ENCODE measurements around the gene CASKIN1. TPM values are rescaled to one million over a fixed set of nuclear protein-coding genes. Genes with fewer than 3 reads are reported as not detected.

The CASKIN1 gene
- total and polyA plus RNA-seq, 2 donors from 2014 or later, result 0.30 to 0.66 TPM

GRCh38 chr16:2172688-2173335, 23.6 kb downstream of the CASKIN1 start:
- intact Hi-C loops (cut with DNase I), result no loop called here
- H3K27ac ChIP-seq (ENCODE audit: low read depth in 2 of 2, low read length in 2 of 2), result no peak overlapping the region
- no peaks in the 10 kb centered on the region for H3K4me1 ChIP-seq (ENCODE audit: control insufficient read depth in 2 of 3, insufficient read depth in 2 of 3, low read depth in 1 of 3, low read length in 3 of 3)
- H3K9ac ChIP-seq (ENCODE audit: low read length in 3 of 3), result no peak overlapping the region
- DNase-seq (no peak), FAIRE-seq (no peak)
- H3K9me3 ChIP-seq (ENCODE audit: control insufficient read depth in 2 of 3, insufficient read depth in 1 of 3, low read length in 3 of 3), result no peaks in the 10 kb centered on the region
- H3K27me3 ChIP-seq (ENCODE audit: control insufficient read depth, insufficient read depth, low read length), result no peaks in the 10 kb centered on the region
- peaks cover 0 to 15% (median 14%) of the 10 kb centered on the region in 3 donors for H3K36me3 ChIP-seq (ENCODE audit: control insufficient read depth in 2 of 3, insufficient read depth in 3 of 3, low read length in 3 of 3)
- H3K4me3 ChIP-seq (ENCODE audit: low read length in 3 of 3), result no peak overlapping the region
- no peak for TF ChIP-seq CTCF (IDR thresholded peaks at IDR 0.05; ENCODE audit: borderline replicate concordance, extremely low read depth, insufficient read depth)

DNA sequence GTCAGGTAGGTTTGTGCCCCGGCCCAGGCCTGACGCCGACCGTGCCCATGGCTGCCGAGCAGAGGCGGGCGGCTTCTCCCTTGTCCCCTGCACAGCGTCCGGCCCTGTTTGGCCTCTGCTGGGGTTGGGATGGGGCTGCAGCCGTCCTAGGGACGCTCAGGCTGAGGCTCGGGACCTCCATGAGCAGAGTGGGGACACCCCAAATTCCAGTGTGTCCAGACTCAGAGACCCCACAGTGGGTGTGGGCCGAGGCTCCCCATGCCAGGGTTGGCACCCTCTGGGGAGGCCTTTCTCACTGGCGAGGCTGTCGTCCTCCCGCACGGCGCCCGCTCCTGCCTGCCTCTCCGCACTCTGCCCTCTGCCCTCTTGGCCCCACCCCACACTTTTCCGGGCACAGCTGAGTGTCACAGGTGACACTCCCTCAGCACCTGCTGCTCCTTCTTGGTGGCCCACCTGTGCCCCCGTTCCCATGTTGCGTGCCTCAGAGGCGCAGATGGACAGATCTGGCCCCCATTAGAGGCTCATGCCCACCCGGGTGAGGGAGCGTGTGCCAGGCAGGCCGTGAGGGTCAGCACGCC, 24.7 kb downstream of the CASKIN1 start:
- no peak for TF ChIP-seq CTCF (IDR thresholded peaks at IDR 0.05; ENCODE audit: borderline replicate concordance, extremely low read depth, insufficient read depth)
- Histone ChIP-seq H3K9me3 (ENCODE audit: control insufficient read depth in 2 of 3, insufficient read depth in 1 of 3, low read length in 3 of 3) (no peaks in the 10 kb centered on the region), H3K4me3 (ENCODE audit: low read length in 3 of 3) (no peak overlapping the region), H3K27me3 (ENCODE audit: control insufficient read depth, insufficient read depth, low read length) (no peaks in the 10 kb centered on the region), H3K27ac (ENCODE audit: low read depth in 2 of 2, low read length in 2 of 2) (no peak overlapping the region), H3K4me1 (ENCODE audit: control insufficient read depth in 2 of 3, insufficient read depth in 2 of 3, low read depth in 1 of 3, low read length in 3 of 3) (no peaks in the 10 kb centered on the region), H3K9ac (ENCODE audit: low read length in 3 of 3) (no peak overlapping the region), H3K36me3 (ENCODE audit: control insufficient read depth in 2 of 3, insufficient read depth in 3 of 3, low read length in 3 of 3) (peaks cover 0 to 16% (median 14%) of the 10 kb centered on the region in 3 donors)
- intact Hi-C loops (cut with DNase I), result no loop called here
- FAIRE-seq, result no peak
- DNase-seq, result no peak

DNA sequence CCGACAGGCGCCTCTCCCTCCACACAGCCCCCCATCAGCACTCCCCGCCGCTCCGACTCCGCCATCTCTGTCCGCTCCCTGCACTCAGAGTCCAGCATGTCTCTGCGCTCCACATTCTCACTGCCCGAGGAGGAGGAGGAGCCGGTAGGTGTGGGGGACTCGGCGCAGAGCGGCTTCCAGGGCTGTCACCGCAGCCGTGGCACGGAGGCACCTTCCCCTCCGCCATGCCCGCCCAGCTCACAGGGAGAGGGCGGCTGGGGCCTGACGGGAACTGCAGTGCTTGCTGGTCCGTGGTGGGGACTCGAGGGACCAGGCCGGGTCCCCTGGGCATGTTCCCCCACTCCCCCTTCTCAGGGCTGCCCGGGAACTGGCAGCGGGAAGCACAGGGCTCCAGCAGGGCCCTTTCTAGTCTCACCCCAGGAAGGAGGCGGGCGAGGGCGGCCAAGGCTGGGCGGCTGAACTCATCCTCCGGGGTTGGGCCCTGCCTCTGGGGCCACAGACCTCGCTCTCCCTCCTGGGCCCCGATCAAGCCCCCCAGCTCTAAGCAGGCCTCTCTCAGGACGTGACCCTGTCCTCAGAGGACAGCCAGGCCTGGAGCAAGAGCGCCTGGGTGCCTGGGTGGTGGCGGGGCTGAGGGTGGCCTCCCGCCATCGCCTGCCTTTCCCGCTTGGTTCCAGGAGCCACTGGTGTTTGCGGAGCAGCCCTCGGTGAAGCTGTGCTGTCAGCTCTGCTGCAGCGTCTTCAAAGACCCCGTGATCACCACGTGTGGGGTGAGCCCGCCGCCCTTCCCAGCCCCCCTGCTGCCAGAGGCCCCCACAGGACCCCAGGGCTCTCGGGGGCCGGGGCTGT, 25.6 kb downstream of the CASKIN1 start:
- H3K27ac ChIP-seq (ENCODE audit: low read depth in 2 of 2, low read length in 2 of 2), result no peak overlapping the region
- no peak for FAIRE-seq
- H3K4me3 ChIP-seq (ENCODE audit: low read length in 3 of 3), result no peak overlapping the region
- peaks cover 0 to 16% (median 16%) of the 10 kb centered on the region in 3 donors for H3K36me3 ChIP-seq (ENCODE audit: control insufficient read depth in 2 of 3, insufficient read depth in 3 of 3, low read length in 3 of 3)
- intact Hi-C loops (cut with DNase I), result no loop called here
- no peaks in the 10 kb centered on the region for H3K9me3 ChIP-seq (ENCODE audit: control insufficient read depth in 2 of 3, insufficient read depth in 1 of 3, low read length in 3 of 3)
- H3K27me3 ChIP-seq (ENCODE audit: control insufficient read depth, insufficient read depth, low read length), result no peaks in the 10 kb centered on the region
- DNase-seq, result no peak
- H3K4me1 ChIP-seq (ENCODE audit: control insufficient read depth in 2 of 3, insufficient read depth in 2 of 3, low read depth in 1 of 3, low read length in 3 of 3), result no peaks in the 10 kb centered on the region
- H3K9ac ChIP-seq (ENCODE audit: low read length in 3 of 3), result no peak overlapping the region
- TF ChIP-seq CTCF (IDR thresholded peaks at IDR 0.05; ENCODE audit: borderline replicate concordance, extremely low read depth, insufficient read depth), result no peak

Measured in kidney (tissue), 14 donors.